Activated CD4-positive, alpha-beta T cell treated with anti-CD3 and anti-CD28 coated beads for 24 hours (primary cell): ENCODE data around the gene SRPK2.
"Not testable (repeated sequence)": the region's sequence is repeated elsewhere in the genome, so short reads cannot be mapped to it uniquely, and the experiment has no call there.

Source experiments
- DNase-seq, 2 donors: peaks; one replicate each; pipeline ENCODE4 v3.0.0-alpha.2; 2020; ENCODE audit warnings: low read depth in 2 of 2

Gene SRPK2

GRCh38 chr7:105267244-105267643 lies 121.5 kb downstream of the SRPK2 start:
- no peak for DNase-seq

DNA sequence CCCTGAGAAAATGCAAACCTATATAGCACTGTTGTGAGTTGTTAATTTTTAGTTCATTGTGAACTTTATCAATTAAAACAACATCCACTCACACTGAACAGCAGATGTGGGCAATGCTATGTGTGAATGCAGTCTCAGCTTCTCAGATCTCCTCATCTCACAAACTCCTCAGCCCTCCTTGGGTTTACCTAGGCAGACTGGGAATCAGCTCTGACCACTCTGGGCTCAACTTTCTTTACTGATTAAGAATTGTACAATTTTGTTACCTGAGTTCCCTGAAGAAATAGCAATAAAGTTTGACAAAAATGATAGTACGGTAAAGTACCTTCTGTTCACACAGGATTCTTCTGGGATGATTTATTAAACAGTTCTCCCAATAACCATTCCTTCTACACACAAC lies 124.0 kb downstream of the SRPK2 start:
- no peak for DNase-seq

DNA sequence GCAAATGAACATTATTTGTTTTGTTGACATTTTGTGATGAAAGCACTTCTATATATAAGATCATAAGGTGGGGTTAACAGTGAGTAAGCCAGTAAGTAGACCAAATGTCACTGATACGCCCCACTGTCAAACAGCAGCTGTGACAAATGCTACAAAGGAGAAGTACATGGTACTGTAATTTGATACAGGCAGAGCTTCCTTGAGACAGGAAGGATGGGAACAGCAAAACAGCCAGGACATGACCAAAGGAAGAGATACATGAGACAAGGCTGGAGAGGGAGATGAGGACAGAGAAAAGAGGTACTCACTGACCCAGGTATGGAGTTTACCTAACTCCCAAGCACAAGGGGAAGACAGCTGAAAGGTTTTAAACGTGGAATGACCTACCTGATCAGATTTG lies 127.0 kb downstream of the SRPK2 start:
- no peak for DNase-seq

- DNase-seq: not testable (repeated sequence)
These were observed 128.4 kb downstream of the SRPK2 start for GRCh38 chr7:105260201-105260871.

GRCh38 chr7:105258919-105259318 lies 129.8 kb downstream of the SRPK2 start:
- not testable (repeated sequence) for DNase-seq

DNA sequence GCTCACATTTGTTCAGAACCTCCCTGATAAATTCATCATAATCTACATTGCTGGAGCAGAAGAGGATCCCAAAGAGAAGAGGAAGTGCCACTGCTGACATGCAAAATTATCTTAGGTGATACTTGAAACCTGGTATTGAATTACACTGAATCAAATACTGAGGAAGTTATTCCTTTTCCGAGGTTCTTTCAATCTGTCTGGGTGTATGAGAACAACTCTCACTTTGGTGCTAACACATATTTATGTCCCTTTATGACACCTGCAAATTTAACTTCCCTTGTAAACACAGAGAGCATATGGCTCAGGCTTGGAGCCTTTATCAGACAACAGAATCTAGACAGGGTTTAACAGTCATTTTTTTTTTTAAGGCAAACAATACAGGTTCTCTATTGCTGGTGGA lies 131.4 kb downstream of the SRPK2 start:
- no peak for DNase-seq

- no peak for DNase-seq
These were observed 131.9 kb downstream of the SRPK2 start for GRCh38 chr7:105256761-105257231.

DNA sequence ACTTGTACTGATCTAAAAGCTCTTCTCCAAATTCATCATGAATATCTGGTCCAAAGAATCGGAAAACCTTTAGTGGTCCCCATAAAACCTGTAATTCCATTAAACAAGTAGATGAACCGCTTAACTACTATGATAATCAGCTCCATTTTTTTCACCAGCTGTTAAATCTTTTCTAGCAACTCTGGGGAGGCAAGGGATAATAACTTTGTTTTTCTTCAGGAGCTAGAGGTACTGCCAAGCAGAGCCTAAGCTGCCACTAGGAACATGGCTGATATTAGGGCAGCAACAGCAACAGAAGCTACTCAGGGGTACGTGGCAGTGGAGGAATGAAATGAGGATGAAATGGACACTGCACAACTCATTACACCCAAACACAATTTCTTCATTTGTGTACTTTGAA lies 138.0 kb downstream of the SRPK2 start:
- DNase-seq: no peak

GRCh38 chr7:105250239-105250638 lies 138.5 kb downstream of the SRPK2 start:
- no peak for DNase-seq

DNA sequence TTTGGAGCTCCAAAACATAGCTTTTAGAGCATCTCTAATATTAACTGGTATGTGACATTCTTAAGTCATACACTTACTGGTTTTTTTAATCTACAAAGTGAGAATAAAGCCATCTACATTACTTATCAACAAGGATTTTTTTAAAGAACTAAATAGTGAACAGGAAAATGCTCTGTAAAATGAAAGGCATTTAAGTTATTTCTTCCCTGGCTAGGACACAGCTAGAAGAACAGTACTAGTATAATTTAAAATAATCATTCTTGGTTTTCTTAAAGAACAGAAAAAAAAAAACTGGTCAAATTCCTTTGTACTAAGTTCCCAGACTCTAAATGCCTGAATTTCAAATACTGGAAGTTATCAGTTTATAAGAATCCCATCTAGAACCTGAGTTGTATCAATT lies 139.5 kb downstream of the SRPK2 start:
- no peak for DNase-seq

- no peak for DNase-seq
These were observed 142.0 kb downstream of the SRPK2 start for GRCh38 chr7:105246679-105247078.

- DNase-seq: no peak
These were observed 142.5 kb downstream of the SRPK2 start for GRCh38 chr7:105246256-105246655.

GRCh38 chr7:105245398-105246114 lies 143.2 kb downstream of the SRPK2 start:
- no peak for DNase-seq

GRCh38 chr7:105244594-105244993 lies 144.1 kb downstream of the SRPK2 start:
- DNase-seq: no peak

GRCh38 chr7:105241198-105241597 lies 147.5 kb downstream of the SRPK2 start:
- DNase-seq: no peak

GRCh38 chr7:105238198-105238765 lies 150.4 kb downstream of the SRPK2 start:
- DNase-seq: no peak

GRCh38 chr7:105234886-105235285 lies 153.8 kb downstream of the SRPK2 start:
- no peak for DNase-seq

GRCh38 chr7:105232829-105233291 lies 155.9 kb downstream of the SRPK2 start:
- not testable (repeated sequence) for DNase-seq

- no peak for DNase-seq
These were observed 158.2 kb downstream of the SRPK2 start for GRCh38 chr7:105230486-105230885.

GRCh38 chr7:105229641-105230040 lies 159.1 kb downstream of the SRPK2 start:
- no peak for DNase-seq

DNA sequence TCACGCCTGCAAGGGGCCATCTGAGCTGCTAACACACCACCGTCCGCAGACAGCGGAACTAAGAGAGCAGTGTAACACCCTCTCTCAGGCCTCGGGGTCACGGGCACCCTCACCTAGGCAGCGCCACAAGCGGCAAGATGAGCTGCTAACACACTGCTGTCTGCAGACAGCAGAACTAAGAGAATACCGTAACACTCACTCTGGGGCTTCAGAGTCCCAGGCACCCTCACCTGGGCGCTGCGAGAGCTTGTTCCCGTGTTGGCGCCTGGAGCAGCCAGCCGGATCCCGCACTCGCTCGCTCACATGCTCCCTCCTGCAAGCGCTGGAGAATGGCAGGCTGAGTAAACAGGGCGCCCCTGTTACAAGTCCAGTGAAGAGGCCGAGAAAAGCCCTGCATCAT lies 160.2 kb downstream of the SRPK2 start:
- DNase-seq: no peak

DNA sequence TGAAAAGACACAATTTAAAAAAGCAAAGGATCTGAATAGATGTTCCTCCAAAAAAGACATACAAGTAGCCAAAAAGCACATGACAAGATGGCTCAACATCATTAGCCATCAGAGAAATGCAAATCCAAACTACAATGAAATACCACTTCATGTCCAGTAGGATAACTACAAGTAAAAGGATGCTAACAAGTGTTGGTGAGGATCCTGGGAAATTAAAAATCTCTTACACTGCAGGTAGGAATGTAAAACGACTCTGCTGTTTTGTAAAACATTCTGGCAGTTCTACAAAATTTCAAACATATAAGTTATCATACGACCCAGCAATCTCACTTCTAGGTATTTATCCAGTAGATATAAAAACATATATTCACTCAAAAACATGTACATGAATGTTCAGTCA lies 161.3 kb downstream of the SRPK2 start:
- DNase-seq: no peak
